Measurements from ENCODE around the gene TMEM247.

GRCh38 chr2:46528880-46529279 is 49.5 kb downstream of the TMEM247 start:
- TF ChIP-seq, protein P1, sequence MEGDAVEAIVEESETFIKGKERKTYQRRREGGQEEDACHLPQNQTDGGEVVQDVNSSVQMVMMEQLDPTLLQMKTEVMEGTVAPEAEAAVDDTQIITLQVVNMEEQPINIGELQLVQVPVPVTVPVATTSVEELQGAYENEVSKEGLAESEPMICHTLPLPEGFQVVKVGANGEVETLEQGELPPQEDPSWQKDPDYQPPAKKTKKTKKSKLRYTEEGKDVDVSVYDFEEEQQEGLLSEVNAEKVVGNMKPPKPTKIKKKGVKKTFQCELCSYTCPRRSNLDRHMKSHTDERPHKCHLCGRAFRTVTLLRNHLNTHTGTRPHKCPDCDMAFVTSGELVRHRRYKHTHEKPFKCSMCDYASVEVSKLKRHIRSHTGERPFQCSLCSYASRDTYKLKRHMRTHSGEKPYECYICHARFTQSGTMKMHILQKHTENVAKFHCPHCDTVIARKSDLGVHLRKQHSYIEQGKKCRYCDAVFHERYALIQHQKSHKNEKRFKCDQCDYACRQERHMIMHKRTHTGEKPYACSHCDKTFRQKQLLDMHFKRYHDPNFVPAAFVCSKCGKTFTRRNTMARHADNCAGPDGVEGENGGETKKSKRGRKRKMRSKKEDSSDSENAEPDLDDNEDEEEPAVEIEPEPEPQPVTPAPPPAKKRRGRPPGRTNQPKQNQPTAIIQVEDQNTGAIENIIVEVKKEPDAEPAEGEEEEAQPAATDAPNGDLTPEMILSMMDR (IDR thresholded peaks at IDR 0.05), result no peak
- TF ChIP-seq POLR2A (IDR thresholded peaks at IDR 0.05), result no peak
